Measurements from ENCODE around the gene CATSPERB. TPM values are rescaled to one million over a fixed set of nuclear protein-coding genes. Genes with fewer than 3 reads are reported as not detected.

Gene CATSPERB
- total and polyA plus RNA-seq, 9 of the 15 experiments (the other 6 are each of a cell fraction or from before 2014, with no cell fraction given) = 0.05 to 1.4 (median 0.89) TPM

DNA sequence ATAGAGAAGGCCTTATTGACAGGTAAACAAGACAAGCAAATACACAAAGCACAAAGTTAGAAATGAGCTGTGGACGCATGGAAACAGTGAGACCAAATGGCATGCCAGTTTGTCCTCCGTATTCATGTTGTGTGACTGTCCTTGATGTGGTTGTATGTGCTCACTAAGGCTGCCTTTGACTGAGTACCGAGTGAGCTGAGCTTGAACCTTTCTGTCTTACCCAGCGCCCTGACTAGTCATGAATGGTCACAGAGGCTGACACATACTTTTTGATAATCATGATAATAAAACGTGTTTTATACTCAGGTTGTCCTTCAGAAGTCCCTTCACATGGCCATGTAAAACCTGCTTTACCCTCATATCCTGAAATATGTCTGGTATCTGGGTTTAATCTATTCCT is 553 bp upstream of the CATSPERB start:
- no peak for ATAC-seq
- no peak for DNase-seq (ENCODE audit: extremely low read depth in 1 of 4, low spot score in 3 of 4)
- H3K4me2 ChIP-seq (ENCODE audit: insufficient read depth, low read length) = no peak overlapping the region
- BruUV-seq (replicated peaks) = no TSS peak
- no peak for FAIRE-seq
- H3K36me3 ChIP-seq (ENCODE audit: control insufficient read depth, insufficient read depth, low read length) = no peaks in the 10 kb centered on the region
- H3K9ac ChIP-seq (ENCODE audit: insufficient read depth in 1 of 2, low read depth in 2 of 2, low read length in 2 of 2) = no peak overlapping the region
- intact Hi-C loops (cut with micrococcal nuclease) = no loop called here
- H2AFZ ChIP-seq (ENCODE audit: low read depth, low read length) = no peak overlapping the region
- no peaks in the 10 kb centered on the region for H3K9me1 ChIP-seq (ENCODE audit: control insufficient read depth, insufficient read depth, low read length)
- WGBS (ENCODE audit: insufficient coverage, low coverage, missing lambda C conversion rate) = 13% methylated on average over 5 of the region's 5 CpGs
- POLR2A ChIA-PET = interaction anchor here (1.0 kb wide), 1 partner anchor 102 kb away, joined by 3 read pairs; no protein-coding TSS in a partner anchor
- in situ Hi-C loops (cut with MboI) = no loop called here
- H3K9me3 ChIP-seq (replicated peaks; ENCODE audit: control insufficient read depth, insufficient read depth, low read depth, low read length) = no peaks in the 10 kb centered on the region
- no peaks in the 10 kb centered on the region for H4K20me1 ChIP-seq (replicated peaks; ENCODE audit: control insufficient read depth, insufficient read depth, low read length)
- no peak overlapping the region for H3K27ac ChIP-seq (ENCODE audit: extremely low read depth, low read depth, low read length)
- no peak overlapping the region for H3K4me3 ChIP-seq
- CTCF ChIA-PET (ENCODE audit: low intra/inter-chr PET ratio) = no interaction called here
- H3K4me1 ChIP-seq (replicated peaks in 1 of 2; ENCODE audit: control insufficient read depth in 2 of 2, insufficient read depth in 2 of 2, low read length in 2 of 2) = no peaks in the 10 kb centered on the region
- no peaks in the 10 kb centered on the region for H3K79me2 ChIP-seq (ENCODE audit: control insufficient read depth, insufficient read depth, low read length)
- no peaks in the 10 kb centered on the region for H3K27me3 ChIP-seq (ENCODE audit: control insufficient read depth in 2 of 2, insufficient read depth in 2 of 2, low read length in 2 of 2)
- no peak for TF ChIP-seq FOS (IDR thresholded peaks at IDR 0.05; ENCODE audit: extremely low read depth, insufficient read length)
- no peak for TF ChIP-seq NR2F6 (CRISPR knock-in tag; IDR thresholded peaks at IDR 0.05)
- no peak for TF ChIP-seq SMARCB1 (IDR thresholded peaks at IDR 0.05; ENCODE audit: insufficient read length, low read depth)
- TF ChIP-seq, protein P1, sequence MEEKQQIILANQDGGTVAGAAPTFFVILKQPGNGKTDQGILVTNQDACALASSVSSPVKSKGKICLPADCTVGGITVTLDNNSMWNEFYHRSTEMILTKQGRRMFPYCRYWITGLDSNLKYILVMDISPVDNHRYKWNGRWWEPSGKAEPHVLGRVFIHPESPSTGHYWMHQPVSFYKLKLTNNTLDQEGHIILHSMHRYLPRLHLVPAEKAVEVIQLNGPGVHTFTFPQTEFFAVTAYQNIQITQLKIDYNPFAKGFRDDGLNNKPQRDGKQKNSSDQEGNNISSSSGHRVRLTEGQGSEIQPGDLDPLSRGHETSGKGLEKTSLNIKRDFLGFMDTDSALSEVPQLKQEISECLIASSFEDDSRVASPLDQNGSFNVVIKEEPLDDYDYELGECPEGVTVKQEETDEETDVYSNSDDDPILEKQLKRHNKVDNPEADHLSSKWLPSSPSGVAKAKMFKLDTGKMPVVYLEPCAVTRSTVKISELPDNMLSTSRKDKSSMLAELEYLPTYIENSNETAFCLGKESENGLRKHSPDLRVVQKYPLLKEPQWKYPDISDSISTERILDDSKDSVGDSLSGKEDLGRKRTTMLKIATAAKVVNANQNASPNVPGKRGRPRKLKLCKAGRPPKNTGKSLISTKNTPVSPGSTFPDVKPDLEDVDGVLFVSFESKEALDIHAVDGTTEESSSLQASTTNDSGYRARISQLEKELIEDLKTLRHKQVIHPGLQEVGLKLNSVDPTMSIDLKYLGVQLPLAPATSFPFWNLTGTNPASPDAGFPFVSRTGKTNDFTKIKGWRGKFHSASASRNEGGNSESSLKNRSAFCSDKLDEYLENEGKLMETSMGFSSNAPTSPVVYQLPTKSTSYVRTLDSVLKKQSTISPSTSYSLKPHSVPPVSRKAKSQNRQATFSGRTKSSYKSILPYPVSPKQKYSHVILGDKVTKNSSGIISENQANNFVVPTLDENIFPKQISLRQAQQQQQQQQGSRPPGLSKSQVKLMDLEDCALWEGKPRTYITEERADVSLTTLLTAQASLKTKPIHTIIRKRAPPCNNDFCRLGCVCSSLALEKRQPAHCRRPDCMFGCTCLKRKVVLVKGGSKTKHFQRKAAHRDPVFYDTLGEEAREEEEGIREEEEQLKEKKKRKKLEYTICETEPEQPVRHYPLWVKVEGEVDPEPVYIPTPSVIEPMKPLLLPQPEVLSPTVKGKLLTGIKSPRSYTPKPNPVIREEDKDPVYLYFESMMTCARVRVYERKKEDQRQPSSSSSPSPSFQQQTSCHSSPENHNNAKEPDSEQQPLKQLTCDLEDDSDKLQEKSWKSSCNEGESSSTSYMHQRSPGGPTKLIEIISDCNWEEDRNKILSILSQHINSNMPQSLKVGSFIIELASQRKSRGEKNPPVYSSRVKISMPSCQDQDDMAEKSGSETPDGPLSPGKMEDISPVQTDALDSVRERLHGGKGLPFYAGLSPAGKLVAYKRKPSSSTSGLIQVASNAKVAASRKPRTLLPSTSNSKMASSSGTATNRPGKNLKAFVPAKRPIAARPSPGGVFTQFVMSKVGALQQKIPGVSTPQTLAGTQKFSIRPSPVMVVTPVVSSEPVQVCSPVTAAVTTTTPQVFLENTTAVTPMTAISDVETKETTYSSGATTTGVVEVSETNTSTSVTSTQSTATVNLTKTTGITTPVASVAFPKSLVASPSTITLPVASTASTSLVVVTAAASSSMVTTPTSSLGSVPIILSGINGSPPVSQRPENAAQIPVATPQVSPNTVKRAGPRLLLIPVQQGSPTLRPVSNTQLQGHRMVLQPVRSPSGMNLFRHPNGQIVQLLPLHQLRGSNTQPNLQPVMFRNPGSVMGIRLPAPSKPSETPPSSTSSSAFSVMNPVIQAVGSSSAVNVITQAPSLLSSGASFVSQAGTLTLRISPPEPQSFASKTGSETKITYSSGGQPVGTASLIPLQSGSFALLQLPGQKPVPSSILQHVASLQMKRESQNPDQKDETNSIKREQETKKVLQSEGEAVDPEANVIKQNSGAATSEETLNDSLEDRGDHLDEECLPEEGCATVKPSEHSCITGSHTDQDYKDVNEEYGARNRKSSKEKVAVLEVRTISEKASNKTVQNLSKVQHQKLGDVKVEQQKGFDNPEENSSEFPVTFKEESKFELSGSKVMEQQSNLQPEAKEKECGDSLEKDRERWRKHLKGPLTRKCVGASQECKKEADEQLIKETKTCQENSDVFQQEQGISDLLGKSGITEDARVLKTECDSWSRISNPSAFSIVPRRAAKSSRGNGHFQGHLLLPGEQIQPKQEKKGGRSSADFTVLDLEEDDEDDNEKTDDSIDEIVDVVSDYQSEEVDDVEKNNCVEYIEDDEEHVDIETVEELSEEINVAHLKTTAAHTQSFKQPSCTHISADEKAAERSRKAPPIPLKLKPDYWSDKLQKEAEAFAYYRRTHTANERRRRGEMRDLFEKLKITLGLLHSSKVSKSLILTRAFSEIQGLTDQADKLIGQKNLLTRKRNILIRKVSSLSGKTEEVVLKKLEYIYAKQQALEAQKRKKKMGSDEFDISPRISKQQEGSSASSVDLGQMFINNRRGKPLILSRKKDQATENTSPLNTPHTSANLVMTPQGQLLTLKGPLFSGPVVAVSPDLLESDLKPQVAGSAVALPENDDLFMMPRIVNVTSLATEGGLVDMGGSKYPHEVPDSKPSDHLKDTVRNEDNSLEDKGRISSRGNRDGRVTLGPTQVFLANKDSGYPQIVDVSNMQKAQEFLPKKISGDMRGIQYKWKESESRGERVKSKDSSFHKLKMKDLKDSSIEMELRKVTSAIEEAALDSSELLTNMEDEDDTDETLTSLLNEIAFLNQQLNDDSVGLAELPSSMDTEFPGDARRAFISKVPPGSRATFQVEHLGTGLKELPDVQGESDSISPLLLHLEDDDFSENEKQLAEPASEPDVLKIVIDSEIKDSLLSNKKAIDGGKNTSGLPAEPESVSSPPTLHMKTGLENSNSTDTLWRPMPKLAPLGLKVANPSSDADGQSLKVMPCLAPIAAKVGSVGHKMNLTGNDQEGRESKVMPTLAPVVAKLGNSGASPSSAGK (IDR thresholded peaks at IDR 0.05) = no peak
- TF ChIP-seq, protein P2, sequence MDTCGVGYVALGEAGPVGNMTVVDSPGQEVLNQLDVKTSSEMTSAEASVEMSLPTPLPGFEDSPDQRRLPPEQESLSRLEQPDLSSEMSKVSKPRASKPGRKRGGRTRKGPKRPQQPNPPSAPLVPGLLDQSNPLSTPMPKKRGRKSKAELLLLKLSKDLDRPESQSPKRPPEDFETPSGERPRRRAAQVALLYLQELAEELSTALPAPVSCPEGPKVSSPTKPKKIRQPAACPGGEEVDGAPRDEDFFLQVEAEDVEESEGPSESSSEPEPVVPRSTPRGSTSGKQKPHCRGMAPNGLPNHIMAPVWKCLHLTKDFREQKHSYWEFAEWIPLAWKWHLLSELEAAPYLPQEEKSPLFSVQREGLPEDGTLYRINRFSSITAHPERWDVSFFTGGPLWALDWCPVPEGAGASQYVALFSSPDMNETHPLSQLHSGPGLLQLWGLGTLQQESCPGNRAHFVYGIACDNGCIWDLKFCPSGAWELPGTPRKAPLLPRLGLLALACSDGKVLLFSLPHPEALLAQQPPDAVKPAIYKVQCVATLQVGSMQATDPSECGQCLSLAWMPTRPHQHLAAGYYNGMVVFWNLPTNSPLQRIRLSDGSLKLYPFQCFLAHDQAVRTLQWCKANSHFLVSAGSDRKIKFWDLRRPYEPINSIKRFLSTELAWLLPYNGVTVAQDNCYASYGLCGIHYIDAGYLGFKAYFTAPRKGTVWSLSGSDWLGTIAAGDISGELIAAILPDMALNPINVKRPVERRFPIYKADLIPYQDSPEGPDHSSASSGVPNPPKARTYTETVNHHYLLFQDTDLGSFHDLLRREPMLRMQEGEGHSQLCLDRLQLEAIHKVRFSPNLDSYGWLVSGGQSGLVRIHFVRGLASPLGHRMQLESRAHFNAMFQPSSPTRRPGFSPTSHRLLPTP (IDR thresholded peaks at IDR 0.05; ENCODE audit: borderline replicate concordance, extremely low read depth, insufficient read length) = no peak
- no peak for TF ChIP-seq DACH1 (IDR thresholded peaks at IDR 0.05; ENCODE audit: partially characterized antibody)
- TF ChIP-seq PPARD (CRISPR knock-in tag; IDR thresholded peaks at IDR 0.05) = no peak
- TF ChIP-seq JUN (IDR thresholded peaks at IDR 0.05; ENCODE audit: borderline replicate concordance, low read depth, low read length) = no peak
- TF ChIP-seq JUN (CRISPR knock-in tag; IDR thresholded peaks at IDR 0.05; ENCODE audit: borderline replicate concordance) = no peak
